T-helper 1 cell (primary cell): Measurements from ENCODE around the gene PARP8.

ENCODE experiments used
- DNase-seq, 5 donors: peaks; one replicate each; pipeline ENCODE4 v3.0.0-alpha.2; 2012 to 2020

Gene PARP8

GRCh38 chr5:50854082-50854481, 187.6 kb downstream of the PARP8 start:
- no peak for DNase-seq

GRCh38 chr5:50855001-50855400, 188.6 kb downstream of the PARP8 start:
- no peak for DNase-seq

GRCh38 chr5:50856401-50857119, 190.1 kb downstream of the PARP8 start:
- peak in 1 of 5 donors; percentile 13 for DNase-seq

- no peak for DNase-seq
Observed at GRCh38 chr5:50863534-50864170, 197.2 kb downstream of the PARP8 start.

GRCh38 chr5:50864466-50864865, 198.0 kb downstream of the PARP8 start:
- DNase-seq: no peak

- DNase-seq: no peak
Observed at GRCh38 chr5:50866415-50866814, 200.0 kb downstream of the PARP8 start.

GRCh38 chr5:50867140-50867539, 200.7 kb downstream of the PARP8 start:
- no peak for DNase-seq

- no peak for DNase-seq
Observed at GRCh38 chr5:50873595-50874277, 207.3 kb downstream of the PARP8 start.

- no peak for DNase-seq
Observed at GRCh38 chr5:50874306-50875001, 208.0 kb downstream of the PARP8 start.

GRCh38 chr5:50875002-50875344, 208.5 kb downstream of the PARP8 start:
- no peak for DNase-seq

GRCh38 chr5:50878470-50878869, 212.0 kb downstream of the PARP8 start:
- no peak for DNase-seq

- no peak for DNase-seq
Observed at GRCh38 chr5:50881407-50881806, 215.0 kb downstream of the PARP8 start.

GRCh38 chr5:50886657-50887345, 220.4 kb downstream of the PARP8 start:
- no peak for DNase-seq

GRCh38 chr5:50887889-50888633, 221.6 kb downstream of the PARP8 start:
- DNase-seq: no peak

GRCh38 chr5:50888751-50889150, 222.3 kb downstream of the PARP8 start:
- DNase-seq: peak in 1 of 5 donors; percentile 3

GRCh38 chr5:50889790-50890189, 223.4 kb downstream of the PARP8 start:
- no peak for DNase-seq
